ENCODE results near the gene GLTPD2.

GLTPD2 gene

GRCh38 chr17:4777969-4778760 is 10.6 kb upstream of the GLTPD2 start:
- H3K4me3 ChIP-seq (ENCODE audit: low read length): no peak overlapping the region
- H3K36me3 ChIP-seq (ENCODE audit: control insufficient read depth, insufficient read depth, low read length): no peaks in the 10 kb centered on the region

DNA sequence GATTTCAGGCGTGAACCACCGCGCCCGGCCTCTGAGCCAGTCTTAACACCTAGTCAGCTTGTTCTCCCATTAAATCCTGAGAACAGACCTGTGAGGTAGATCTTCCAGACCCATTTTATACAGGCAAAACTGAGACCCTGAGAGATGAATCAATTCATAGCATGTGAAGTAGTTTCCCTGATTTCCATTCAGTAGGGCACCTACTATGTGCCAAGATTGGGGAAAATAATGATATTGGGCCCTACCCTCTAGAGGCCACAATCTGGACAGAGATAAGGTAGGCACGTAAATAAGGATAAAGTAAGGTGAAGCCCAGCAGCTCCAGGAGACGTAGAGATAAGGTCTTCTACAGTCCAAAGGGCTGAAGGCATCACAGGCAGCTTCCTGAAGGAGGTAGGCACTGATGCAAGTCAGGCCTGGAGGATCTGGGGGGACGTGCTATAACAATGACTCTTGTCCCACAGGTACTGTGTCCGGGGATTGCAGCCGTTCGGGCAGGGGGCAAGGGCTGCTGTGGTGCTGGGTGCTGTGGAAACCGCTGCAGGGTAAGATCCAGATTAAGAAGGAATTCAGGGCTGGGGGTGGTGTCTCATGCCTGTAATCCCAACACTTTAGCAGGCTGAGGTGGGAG is 8.3 kb upstream of the GLTPD2 start:
- Histone ChIP-seq H3K4me3 (ENCODE audit: low read length) (no peak overlapping the region), H3K36me3 (ENCODE audit: control insufficient read depth, insufficient read depth, low read length) (no peaks in the 10 kb centered on the region), H3K9me3 (ENCODE audit: control insufficient read depth, low read length) (no peaks in the 10 kb centered on the region), H3K9ac (ENCODE audit: low read length) (no peak overlapping the region), H3K27me3 (ENCODE audit: control insufficient read depth, insufficient read depth, low read length) (no peaks in the 10 kb centered on the region), H3K4me1 (ENCODE audit: control insufficient read depth, insufficient read depth, low read length) (peaks cover under 1% of the 10 kb centered on the region)

More at GRCh38 chr17:4777969-4778760, 10.6 kb upstream of the GLTPD2 start:
- Histone ChIP-seq H3K4me1 (ENCODE audit: control insufficient read depth, insufficient read depth, low read length) (peaks cover 6% of the 10 kb centered on the region), H3K9ac (ENCODE audit: low read length) (no peak overlapping the region), H3K27me3 (ENCODE audit: control insufficient read depth, insufficient read depth, low read length) (no peaks in the 10 kb centered on the region), H3K9me3 (ENCODE audit: control insufficient read depth, low read length) (no peaks in the 10 kb centered on the region)

DNA sequence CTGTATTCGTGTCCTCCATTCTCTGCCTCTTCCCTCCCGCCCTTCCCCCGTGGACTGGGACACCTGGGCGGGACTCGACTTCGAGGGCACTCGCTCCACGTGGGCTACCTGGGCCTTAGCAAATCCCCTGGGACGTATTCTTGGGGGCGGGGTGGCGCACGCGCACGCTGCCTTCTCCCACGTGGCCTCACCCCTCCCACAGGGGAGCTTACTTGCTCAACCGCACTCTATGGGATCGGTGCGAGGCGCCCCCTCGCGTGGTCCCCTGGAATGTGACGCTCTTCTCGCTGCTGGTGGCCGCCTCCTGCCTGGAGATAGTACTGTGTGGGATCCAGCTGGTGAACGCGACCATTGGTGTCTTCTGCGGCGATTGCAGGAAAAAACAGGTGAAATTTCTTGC is 6.1 kb upstream of the GLTPD2 start:
- Histone ChIP-seq H3K4me1 (ENCODE audit: control insufficient read depth, insufficient read depth, low read length) (peaks cover 22% of the 10 kb centered on the region), H3K9ac (ENCODE audit: low read length) (no peak overlapping the region), H3K9me3 (ENCODE audit: control insufficient read depth, low read length) (no peaks in the 10 kb centered on the region), H3K4me3 (ENCODE audit: low read length) (no peak overlapping the region), H3K36me3 (ENCODE audit: control insufficient read depth, insufficient read depth, low read length) (no peaks in the 10 kb centered on the region), H3K27me3 (ENCODE audit: control insufficient read depth, insufficient read depth, low read length) (no peaks in the 10 kb centered on the region)

DNA sequence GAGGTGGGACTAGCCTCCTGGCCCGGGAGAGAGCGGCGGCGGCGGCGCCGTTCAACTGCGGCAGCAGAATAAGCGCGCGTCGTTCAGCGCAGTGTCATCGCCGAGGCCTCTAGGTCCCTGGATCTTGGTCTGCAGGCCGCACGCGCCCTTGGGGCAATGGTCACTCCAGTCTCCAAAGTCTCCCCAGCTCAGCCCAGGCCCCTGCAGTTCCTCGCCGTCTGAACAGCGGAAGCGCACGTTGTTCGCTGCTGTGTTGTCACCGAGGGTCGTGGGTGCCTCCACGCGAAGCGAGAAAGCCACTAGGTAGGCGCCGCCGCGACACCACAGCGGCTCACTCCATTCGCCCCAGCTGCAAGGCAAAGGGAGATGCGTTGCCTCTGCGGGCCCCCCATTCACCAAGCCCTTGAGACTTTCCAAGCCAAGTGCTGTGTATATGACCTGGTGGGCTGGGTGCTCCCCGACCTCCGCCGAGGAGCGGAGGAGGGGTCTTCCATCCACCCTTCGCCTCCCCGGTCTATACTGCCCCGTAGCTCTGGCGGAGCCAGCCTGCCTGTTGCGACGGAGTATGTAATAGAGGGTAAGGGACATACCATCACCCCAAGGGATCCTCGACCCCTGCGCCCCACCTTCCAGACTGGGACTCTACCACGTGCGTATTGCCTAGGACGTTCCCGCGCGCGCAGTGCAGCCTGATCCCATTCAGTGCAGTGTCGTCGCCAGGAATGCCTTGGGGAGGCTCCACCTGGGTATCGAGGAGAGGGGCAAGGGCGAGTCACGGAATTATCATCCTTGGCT is 3.3 kb upstream of the GLTPD2 start:
- Histone ChIP-seq H3K9ac (ENCODE audit: low read length) (no peak overlapping the region), H3K27me3 (ENCODE audit: control insufficient read depth, insufficient read depth, low read length) (no peaks in the 10 kb centered on the region), H3K4me1 (ENCODE audit: control insufficient read depth, insufficient read depth, low read length) (peaks cover 41% of the 10 kb centered on the region)

GRCh38 chr17:4786106-4786511 is 2.7 kb upstream of the GLTPD2 start, which contains the start of gene VMO1:
VMO1 (minus strand) TSS chr17:4786364; CDS start chr17:4786352, 12 bp downstream.
- Histone ChIP-seq H3K4me3 (ENCODE audit: low read length) (no peak within 1 kb of the TSS), H3K4me1 (ENCODE audit: control insufficient read depth, insufficient read depth, low read length) (peaks cover 43% of the 10 kb centered on the region), H3K9me3 (ENCODE audit: control insufficient read depth, low read length) (no peaks in the 10 kb centered on the region), H3K36me3 (ENCODE audit: control insufficient read depth, insufficient read depth, low read length) (no peaks in the 10 kb centered on the region), H3K9ac (ENCODE audit: low read length) (peak within 1 kb of the TSS; percentile 2), H3K27me3 (ENCODE audit: control insufficient read depth, insufficient read depth, low read length) (no peaks in the 10 kb centered on the region)

More for the DNA sequence above, 3.3 kb upstream of the GLTPD2 start:
- Histone ChIP-seq H3K36me3 (ENCODE audit: control insufficient read depth, insufficient read depth, low read length) (no peaks in the 10 kb centered on the region), H3K9me3 (ENCODE audit: control insufficient read depth, low read length) (no peaks in the 10 kb centered on the region), H3K4me3 (ENCODE audit: low read length) (no peak overlapping the region)

- H3K4me3 ChIP-seq (ENCODE audit: low read length): no peak overlapping the region
- H3K9me3 ChIP-seq (ENCODE audit: control insufficient read depth, low read length): no peaks in the 10 kb centered on the region
- H3K27me3 ChIP-seq (ENCODE audit: control insufficient read depth, insufficient read depth, low read length): no peaks in the 10 kb centered on the region
- H3K9ac ChIP-seq (ENCODE audit: low read length): peak overlapping the region; percentile 2
- no peaks in the 10 kb centered on the region for H3K36me3 ChIP-seq (ENCODE audit: control insufficient read depth, insufficient read depth, low read length)
- H3K4me1 ChIP-seq (ENCODE audit: control insufficient read depth, insufficient read depth, low read length): peaks cover 43% of the 10 kb centered on the region
These were observed 2.2 kb upstream of the GLTPD2 start for GRCh38 chr17:4786516-4786915.

GRCh38 chr17:4788159-4788806 is 481 bp upstream of the GLTPD2 start:
- Histone ChIP-seq H3K4me1 (ENCODE audit: control insufficient read depth, insufficient read depth, low read length) (peaks cover 43% of the 10 kb centered on the region), H3K9ac (ENCODE audit: low read length) (no peak overlapping the region), H3K4me3 (ENCODE audit: low read length) (no peak overlapping the region)

DNA sequence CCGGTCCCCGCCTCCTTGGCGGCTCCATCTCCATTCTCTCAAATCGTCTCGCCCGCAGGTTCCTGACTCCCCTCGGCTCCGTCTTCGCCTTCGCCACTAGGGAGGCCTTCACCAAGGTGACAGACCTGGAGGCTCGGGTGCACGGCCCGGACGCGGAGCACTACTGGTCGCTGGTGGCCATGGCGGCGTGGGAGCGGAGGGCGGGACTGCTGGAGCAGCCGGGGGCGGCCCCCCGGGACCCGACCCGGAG is 862 bp downstream of the GLTPD2 start:
- H3K4me1 ChIP-seq (ENCODE audit: control insufficient read depth, insufficient read depth, low read length): peaks cover 43% of the 10 kb centered on the region
- H3K36me3 ChIP-seq (ENCODE audit: control insufficient read depth, insufficient read depth, low read length): no peaks in the 10 kb centered on the region
- H3K4me3 ChIP-seq (ENCODE audit: low read length): peak overlapping the region; percentile 77
- H3K27me3 ChIP-seq (ENCODE audit: control insufficient read depth, insufficient read depth, low read length): no peaks in the 10 kb centered on the region
- no peaks in the 10 kb centered on the region for H3K9me3 ChIP-seq (ENCODE audit: control insufficient read depth, low read length)
- peak overlapping the region; percentile 84 for H3K9ac ChIP-seq (ENCODE audit: low read length)

More at GRCh38 chr17:4788159-4788806, 481 bp upstream of the GLTPD2 start:
- no peaks in the 10 kb centered on the region for H3K9me3 ChIP-seq (ENCODE audit: control insufficient read depth, low read length)
- no peaks in the 10 kb centered on the region for H3K36me3 ChIP-seq (ENCODE audit: control insufficient read depth, insufficient read depth, low read length)
- H3K27me3 ChIP-seq (ENCODE audit: control insufficient read depth, insufficient read depth, low read length): no peaks in the 10 kb centered on the region

- peak overlapping the region; percentile 84 for H3K9ac ChIP-seq (ENCODE audit: low read length)
- H3K9me3 ChIP-seq (ENCODE audit: control insufficient read depth, low read length): no peaks in the 10 kb centered on the region
- no peaks in the 10 kb centered on the region for H3K36me3 ChIP-seq (ENCODE audit: control insufficient read depth, insufficient read depth, low read length)
- no peaks in the 10 kb centered on the region for H3K27me3 ChIP-seq (ENCODE audit: control insufficient read depth, insufficient read depth, low read length)
- H3K4me1 ChIP-seq (ENCODE audit: control insufficient read depth, insufficient read depth, low read length): peaks cover 43% of the 10 kb centered on the region
- H3K4me3 ChIP-seq (ENCODE audit: low read length): peak overlapping the region; percentile 77
These were observed 1.4 kb downstream of the GLTPD2 start for GRCh38 chr17:4789951-4790704.

DNA sequence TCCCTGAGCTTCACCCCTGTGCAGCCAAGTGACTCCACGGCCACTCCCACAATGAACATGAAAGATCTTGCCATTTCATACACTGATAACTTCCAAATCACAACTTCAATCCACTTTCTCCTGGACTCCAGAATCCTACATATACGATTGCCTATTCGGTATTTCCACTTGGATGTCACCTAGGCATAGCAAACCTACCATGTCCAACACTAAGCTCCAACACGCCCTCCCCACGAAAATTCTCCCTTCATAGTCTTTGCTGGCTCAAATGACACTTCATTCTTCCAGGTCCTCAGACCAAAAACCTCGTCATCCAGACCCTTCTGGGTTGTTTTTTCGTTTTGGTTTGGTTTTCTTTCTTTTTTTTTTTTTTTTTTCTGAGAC is 1.9 kb downstream of the GLTPD2 start:
- peaks cover 40% of the 10 kb centered on the region for H3K4me1 ChIP-seq (ENCODE audit: control insufficient read depth, insufficient read depth, low read length)
- no peaks in the 10 kb centered on the region for H3K27me3 ChIP-seq (ENCODE audit: control insufficient read depth, insufficient read depth, low read length)
- H3K9ac ChIP-seq (ENCODE audit: low read length): peak overlapping the region; percentile 84
- peak overlapping the region; percentile 33 for H3K4me3 ChIP-seq (ENCODE audit: low read length)
- no peaks in the 10 kb centered on the region for H3K36me3 ChIP-seq (ENCODE audit: control insufficient read depth, insufficient read depth, low read length)
- H3K9me3 ChIP-seq (ENCODE audit: control insufficient read depth, low read length): no peaks in the 10 kb centered on the region

DNA sequence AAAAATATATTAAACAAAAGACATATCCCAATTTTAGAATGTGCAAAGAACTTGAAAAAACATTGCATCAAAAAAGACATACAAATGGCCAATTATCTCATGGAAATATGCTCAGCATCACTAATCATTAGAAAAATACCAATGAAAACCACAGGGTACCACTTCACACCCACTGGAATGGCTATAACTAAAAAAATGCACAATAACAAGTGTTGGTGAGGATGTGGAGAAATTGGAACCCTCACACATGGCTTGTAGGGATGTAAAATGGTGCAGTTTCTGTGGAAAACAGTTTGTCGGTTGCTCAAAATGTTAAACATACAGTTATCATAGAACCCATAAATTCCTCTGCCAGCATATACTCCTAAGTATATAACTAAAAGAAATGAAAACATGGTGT is 6.4 kb downstream of the GLTPD2 start:
- no peaks in the 10 kb centered on the region for H3K9me3 ChIP-seq (ENCODE audit: control insufficient read depth, low read length)
- H3K27me3 ChIP-seq (ENCODE audit: control insufficient read depth, insufficient read depth, low read length): no peaks in the 10 kb centered on the region
- H3K4me1 ChIP-seq (ENCODE audit: control insufficient read depth, insufficient read depth, low read length): peaks cover 11% of the 10 kb centered on the region
- H3K9ac ChIP-seq (ENCODE audit: low read length): no peak overlapping the region
- H3K4me3 ChIP-seq (ENCODE audit: low read length): no peak overlapping the region
- H3K36me3 ChIP-seq (ENCODE audit: control insufficient read depth, insufficient read depth, low read length): no peaks in the 10 kb centered on the region
